ENCODE results near the gene MOSPD3.

GRCh38 chr7:100578246-100579183 lies 33.8 kb upstream of the MOSPD3 start:
- no peak for TF ChIP-seq POLR2AphosphoS5 (IDR thresholded peaks at IDR 0.05)
- no peak for TF ChIP-seq CTCF (IDR thresholded peaks at IDR 0.05)
- no peak for TF ChIP-seq POLR2A (IDR thresholded peaks at IDR 0.05)
- no peak for TF ChIP-seq EP300 (IDR thresholded peaks at IDR 0.05)

All from stomach (tissue), 4 donors.